Heart left ventricle (tissue), 13 donors: ENCODE measurements around the gene ARHGAP24.

Experiments used
- CTCF ChIP-seq, 12 donors: fragments of 200-600 bp; sonication (generic) in 4 of 12; IDR thresholded peaks; one replicate each; pipeline versions ENCODE4 v1.5.0 to v1.8.0; 2018 to 2022; ENCODE audit warnings: antibody characterized with exemption in 12 of 12, mild to moderate bottlenecking in 5 of 12
- POLR2A ChIP-seq, 2 donors: fragments of 450-650 bp; IDR thresholded peaks; one replicate each; pipeline ENCODE4 v1.6.1; 2017; ENCODE audit warnings: antibody characterized with exemption in 2 of 2, mild to moderate bottlenecking in 2 of 2, moderate library complexity in 2 of 2
- donor health status: ischemic (EF 13 %, LVEDD 7.1; RV severe dilation, severe dysfunction).
- donor health status: DM: no; HTN: yes; CAD: no.
- donor health status: DM: no; HTN: no; CAD: no.
- donor health status: ischemic (EF 25% LVEDD 6.9; RV normal size, moderate dysfunction).
- donor health status: ischemic (EF 25% LVEDD 5.7; RV mildly dilated, moderate dysfunction).
- donor health status: ischemic (EF 35%, LVEDD 5.7; RV mildly dilated, moderate dysfunction).
- donor health status: nonischemic (EF 11% LVEDD 7.7; RV severe dilation, severe dysfunction).
- donor health status: DM: yes; HTN: yes; CAD: no.
- donor health status: PGD.
- donor health status: ischemic (EF 29% LVEDD 5.4; RV normal size, mild dysfunction).
- donor health status: nonischemic (EF 23%, LVEDD 6.1; RV moderate dilation, normal function).

- TF ChIP-seq POLR2A (IDR thresholded peaks at IDR 0.05), result no peak
- peak; percentile 58 to 77 (median 74) for TF ChIP-seq CTCF (IDR thresholded peaks at IDR 0.05)
Observed at GRCh38 chr4:86043755-86044592, 569.0 kb downstream of the ARHGAP24 start.
